Stimulated activated CD4-positive, alpha-beta T cell treated with anti-CD3 and anti-CD28 coated beads, Interleukin-15, amount 100 ng/mL, for 1 hour (primary cell): ENCODE data around the gene POU5F1.
A peak's percentile ranks its signal among the peaks of the same experiment; 100 is the strongest.

Experiments
- DNase-seq, 2 donors: peaks; one replicate each; pipeline ENCODE4 v3.0.0-alpha.2; 2020; ENCODE audit warnings: low read depth in 1 of 2, low spot score in 1 of 2

POU5F1 gene

DNA sequence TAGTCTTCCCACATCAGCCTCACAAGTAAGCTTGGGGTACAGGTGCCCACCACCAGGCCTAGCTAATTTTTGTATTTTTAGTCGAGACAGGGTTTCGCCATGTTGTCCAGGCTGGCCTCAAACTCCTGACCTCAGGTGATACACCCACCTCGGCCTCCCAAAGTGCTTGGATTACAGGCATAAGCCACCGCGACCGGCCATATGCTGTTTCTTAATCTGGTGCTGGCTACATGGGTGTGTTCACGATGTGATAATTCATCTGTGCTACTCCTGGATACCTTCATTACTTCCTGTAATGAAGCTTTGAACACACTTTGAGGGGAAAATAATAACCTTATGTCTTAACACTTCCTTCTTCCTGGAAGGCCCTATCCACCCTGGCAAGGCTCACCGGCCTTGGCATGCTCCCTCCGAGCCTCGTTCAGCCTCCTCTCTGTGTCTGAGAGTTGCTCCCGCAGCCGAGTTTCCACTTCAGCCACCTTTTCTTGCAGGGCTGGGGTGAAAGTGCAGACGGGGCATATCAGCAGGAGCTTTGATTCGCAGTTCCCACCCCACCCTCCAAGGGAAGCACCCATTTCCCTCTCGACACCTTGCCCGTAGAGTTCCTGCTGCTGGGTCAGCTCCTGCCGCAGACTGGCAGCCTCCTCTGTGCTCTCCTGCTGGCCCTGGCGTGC is 26.0 kb downstream of the POU5F1 start:
- DNase-seq, result no peak

- DNase-seq, result no peak
These were observed 27.3 kb downstream of the POU5F1 start for GRCh38 chr6:31143148-31143547.

DNA sequence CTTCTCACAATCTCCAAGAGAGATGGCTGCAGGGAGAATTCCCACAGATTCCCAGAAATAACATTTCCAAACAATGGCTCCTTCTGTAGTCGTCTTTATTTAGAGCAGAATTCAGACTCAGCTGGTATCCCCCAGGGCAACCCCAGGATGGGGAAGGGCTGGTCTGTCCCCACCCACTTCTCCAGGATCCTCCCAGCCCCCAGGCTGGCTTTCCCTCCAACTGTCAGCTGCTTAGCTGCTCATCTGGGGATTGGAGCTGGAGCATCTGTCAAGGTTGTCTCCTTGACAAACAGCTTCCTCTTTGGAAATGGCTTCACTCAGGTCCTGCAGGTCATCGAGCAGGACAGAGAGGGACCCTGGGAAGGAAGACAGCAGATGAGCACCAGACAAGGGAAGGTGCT is 28.1 kb downstream of the POU5F1 start:
- DNase-seq, result no peak

DNA sequence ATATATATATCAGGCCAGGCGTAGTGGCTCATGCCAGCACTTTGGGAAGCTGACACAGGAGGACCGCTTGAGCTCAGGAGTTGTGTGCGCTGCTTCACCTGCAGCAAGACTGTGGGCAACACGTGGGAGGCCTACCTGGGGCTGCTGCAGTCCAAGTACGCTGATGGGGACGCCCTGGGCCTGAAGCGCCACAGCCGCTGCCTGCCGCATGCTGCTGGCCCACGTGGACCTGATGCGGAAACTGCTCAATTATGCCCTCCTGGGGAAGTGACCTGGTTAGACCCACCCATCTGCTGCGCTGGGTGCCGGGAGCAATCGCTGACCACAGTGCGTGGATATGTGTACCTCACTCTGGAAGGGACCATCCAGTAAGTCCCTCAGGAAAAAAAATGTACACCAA is 29.8 kb downstream of the POU5F1 start:
- no peak for DNase-seq

GRCh38 chr6:31139599-31139998 is 30.9 kb downstream of the POU5F1 start:
- DNase-seq, result no peak

DNA sequence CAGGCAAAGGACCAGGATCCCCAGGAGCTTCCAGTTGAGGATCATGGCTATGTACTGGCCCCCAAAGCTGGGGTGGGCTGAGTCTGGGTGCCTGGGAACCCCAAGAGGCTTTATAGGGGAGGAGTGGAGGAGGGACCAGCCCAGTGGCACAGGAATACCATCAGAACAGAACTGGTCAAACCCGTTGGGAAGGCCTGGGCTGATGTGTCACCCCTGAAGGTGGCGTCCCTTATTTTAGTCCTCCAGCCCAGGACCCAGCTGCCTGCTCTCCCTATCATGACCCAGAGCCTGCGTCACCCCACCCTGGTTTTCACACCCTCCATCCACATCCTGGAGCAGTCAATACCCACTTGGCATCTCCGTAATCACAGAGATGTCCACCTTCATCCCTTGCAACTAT is 31.5 kb downstream of the POU5F1 start, which contains the start of gene PSORS1C2:
PSORS1C2 (minus strand) TSS at position 85 of the 400 bp plus-strand sequence; CDS start at position 45, 40 bp downstream.
- no peak for DNase-seq

GRCh38 chr6:31135710-31136109 is 34.8 kb downstream of the POU5F1 start:
- no peak for DNase-seq

- no peak for DNase-seq
These were observed 37.7 kb downstream of the POU5F1 start for GRCh38 chr6:31132806-31133205.

DNA sequence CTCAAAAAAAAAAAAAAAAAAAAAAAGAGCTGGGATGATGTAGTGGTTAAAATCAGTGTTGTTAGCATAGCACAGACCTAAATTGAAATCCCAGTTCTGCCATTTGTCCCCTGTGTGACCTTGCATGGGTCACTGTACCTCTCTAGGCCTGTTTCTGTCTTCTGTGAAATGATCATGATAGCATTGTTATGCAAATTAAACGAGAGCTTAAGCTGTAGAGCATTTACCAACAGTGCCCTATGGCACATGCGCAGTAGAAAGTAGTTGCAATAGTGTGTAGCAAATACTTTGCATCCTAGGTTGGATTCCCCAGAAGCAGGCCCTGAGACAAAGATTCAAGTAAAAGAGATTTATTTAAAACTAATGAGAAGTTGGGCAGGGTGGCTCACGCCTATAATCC is 38.9 kb downstream of the POU5F1 start:
- no peak for DNase-seq

DNA sequence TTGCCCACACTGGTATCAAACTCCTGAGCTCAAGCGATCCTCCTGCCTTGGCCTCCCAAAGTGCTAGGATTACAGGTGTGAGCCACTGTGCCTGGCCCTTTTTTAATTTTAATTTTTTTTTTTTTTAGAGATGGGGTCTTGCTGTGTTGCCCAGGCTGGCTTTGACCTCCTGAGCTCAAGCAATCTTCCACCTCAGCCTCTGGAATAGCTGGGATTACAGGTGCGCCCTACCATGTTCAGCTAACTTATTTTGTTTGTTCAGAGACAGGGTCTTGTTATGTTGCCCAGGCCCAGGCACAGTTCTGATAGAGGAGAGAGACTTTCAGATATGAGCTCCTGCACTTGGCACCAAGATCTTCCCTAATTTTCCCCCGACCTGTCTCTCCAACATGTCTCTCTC is 39.7 kb downstream of the POU5F1 start:
- DNase-seq, result no peak

GRCh38 chr6:31129130-31129529 is 41.4 kb downstream of the POU5F1 start:
- DNase-seq, result no peak

DNA sequence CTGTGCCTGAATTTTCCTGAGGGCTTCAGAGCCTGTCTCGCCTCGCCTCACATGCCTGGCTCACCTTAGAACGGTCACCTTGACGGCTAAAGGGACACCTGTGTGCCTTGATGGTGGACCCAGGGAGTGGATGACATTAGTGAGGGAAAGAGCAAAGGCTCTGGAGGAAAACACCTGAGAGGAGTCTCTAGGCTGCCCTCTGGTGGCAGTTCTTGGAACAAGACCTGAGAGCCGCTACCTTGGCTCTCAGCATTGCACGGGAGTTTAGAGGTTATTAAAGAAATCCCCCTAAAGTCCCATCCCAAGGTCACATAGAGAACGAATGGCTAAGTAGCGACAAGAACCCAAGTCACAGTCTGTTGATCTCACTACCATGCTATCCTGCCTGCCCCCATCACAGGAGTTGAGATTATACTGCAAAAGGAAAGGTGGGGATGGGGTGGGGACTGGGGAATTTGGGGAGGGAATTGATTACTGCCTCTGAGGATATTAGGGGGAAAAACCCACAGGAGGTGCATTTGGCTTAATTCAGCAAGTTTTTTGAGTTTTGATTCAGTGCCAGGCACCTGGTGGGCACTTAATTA is 42.3 kb downstream of the POU5F1 start:
- DNase-seq, result peak; percentile 55 to 57

DNA sequence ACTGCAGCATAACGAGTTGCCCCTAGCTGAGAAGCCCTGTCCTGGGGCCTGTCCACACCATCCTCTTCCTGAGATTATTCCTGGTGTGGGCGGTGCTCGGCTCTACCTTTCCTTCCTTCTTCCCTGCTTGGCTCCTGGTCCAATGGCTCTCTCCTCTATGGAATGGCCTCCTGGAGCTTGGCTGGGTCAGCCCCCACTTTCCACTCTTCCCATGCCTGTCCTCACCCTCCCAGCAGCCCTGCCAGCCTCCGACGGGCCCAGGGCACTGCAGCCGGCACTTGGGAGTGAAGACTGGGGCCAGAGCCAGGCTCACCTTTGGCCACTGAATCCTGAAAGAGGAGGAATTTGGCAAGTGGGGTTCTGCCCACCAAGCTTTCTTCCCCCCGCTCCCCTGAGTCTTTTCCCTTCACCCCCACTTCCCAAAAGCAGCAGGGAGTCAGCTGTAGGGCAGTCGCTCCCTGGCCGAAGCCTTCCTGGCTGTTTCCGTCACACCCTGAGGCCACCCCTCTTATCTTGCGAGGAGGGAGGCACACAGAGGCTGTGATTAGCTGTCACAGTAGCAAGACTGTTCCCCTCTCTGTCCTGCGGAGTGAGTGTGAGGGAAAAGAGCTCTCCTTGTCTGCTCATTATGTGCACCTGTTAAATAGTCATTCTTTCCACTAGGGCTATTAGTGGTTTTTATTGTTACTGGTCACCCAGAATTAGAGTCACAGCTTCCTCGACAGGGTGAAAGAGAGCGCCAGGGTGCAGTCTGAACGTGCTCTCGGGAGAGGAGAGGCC is 43.9 kb downstream of the POU5F1 start:
- DNase-seq, result no peak

DNA sequence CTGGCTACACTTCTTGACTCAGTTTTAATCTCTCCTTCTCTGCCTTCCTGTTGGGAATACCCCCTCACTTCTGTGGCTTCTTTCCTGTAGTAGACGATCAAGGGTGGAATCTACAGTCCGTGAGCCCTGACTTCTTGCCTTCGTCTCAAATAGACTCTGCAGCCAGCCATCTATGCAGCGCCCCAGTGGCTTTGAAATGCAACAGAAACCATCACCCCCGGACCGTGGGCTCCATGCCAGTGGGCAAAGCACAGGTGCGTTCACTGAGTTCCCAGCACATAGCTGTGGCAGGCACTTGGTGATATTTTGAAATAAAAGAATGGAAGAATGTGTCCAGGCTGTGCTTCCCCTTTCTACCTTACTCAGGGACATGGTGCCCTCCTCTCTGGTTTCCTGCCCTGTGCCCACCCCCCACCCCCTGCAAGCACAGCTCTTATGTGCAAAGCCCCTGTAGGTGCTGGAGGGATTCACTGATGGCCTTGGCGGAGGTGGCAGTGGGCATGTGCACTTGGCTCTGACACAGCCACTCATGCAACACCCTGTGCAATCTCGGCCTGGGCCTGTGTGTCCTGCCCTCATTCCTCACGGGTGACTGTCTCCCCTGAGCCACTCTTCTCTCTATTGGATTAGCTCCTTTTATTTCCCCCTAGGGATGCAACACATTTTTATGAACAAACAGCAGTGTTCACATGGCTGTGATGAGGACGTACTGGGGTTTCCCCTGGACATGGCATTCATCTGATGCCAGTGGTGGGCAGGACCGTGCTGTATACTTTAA is 44.7 kb downstream of the POU5F1 start:
- DNase-seq, result no peak

DNA sequence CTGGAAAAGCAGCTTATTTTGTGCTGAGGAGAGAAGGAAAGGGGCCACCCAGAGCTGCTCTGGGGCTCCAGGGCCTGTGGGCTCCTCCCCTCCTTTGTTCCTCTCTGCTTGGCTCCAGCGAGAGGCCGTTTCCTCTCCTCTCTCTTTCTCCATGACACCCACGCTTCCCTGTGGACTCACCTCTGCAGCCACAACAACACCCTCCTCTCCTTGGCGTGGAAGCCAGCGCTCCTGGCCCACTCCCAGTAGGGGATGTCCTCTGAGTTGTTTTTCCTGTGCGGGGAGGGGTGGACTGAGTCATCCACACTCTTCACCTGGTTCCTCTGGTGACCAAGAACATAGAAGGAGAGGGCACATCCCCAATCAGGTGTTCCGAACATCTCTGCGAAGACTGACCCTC is 45.3 kb downstream of the POU5F1 start:
- no peak for DNase-seq

DNA sequence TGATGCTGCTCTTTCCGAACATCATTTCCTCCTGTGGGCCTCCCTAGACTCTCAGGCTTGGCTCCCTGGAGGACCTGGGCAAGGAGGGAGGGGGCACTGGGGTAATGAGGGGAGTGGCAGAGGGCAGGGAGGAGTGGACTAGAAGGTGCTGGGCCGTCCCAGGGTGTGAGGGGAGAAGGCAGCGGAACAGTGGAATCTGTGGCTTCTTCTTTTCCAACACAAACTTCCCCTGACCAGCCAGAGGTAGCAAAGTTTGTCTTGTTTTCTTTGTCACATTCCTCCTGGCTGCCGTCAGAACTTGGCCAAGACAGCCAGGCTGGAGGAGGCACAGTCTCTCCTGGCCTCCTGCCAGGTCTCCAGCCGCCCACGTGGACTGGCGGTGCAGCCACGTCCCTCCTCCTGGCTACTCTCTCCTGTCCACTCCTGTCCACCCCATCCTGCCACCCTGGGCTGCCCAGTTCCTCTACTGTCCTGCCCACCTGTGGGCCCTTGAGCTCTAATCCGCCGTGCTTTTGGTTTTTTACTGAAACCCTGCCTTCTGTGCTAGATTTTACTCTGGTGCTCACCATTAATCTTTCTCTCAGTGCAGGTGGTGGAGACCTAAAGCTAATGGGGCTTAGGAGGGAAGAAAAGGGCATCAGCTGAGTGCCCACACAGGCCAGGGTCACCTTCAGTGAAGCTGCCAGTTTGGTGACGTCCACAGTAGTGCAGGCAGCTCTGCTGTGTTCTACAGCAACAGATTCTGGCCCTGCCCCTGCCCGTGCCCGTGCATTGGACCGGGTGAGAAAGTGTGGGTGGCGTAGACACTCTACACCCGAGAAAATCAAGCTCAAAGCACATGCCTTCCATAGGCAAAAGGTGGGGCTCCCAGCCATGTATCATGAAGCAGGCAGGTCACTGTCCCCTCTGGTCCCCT is 47.4 kb downstream of the POU5F1 start:
- no peak for DNase-seq

DNA sequence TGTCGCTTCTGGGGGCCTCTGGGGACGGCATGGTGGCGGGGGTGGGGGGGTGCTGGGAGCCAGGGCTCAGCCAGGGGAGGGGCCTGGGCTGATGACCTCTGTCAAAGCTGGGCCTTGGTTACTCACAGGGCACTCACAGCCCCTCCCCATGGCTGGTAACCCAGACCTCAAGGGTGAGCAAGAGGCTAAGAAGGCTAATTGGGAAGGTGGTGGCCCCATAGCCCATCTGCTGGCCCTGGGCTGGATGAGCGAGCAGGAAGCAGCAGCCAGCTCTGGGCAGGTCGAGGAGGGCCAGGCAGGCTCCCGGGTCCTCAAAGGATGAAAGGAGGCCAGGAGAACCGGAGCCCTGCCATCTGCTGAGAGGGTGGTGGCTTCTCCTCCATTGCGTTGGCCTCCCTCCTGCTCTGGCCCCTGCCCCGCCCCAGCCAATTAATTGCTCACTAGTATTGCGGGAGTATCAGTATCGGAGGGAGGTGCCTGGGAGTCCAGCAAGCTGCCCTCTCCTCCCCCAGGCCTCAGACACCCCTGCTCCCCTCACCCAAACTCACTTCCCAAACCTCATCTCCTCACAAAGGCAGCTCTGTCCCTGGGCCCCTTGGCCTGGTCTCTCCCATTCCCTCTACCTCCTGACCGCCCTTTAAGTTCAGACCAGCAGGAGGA is 49.2 kb downstream of the POU5F1 start:
- no peak for DNase-seq

- no peak for DNase-seq
These were observed 50.1 kb downstream of the POU5F1 start, which contains the start of gene CDSN for GRCh38 chr6:31120151-31120915. CDSN (minus strand) TSS chr6:31120446; CDS start chr6:31120419, 27 bp downstream.

DNA sequence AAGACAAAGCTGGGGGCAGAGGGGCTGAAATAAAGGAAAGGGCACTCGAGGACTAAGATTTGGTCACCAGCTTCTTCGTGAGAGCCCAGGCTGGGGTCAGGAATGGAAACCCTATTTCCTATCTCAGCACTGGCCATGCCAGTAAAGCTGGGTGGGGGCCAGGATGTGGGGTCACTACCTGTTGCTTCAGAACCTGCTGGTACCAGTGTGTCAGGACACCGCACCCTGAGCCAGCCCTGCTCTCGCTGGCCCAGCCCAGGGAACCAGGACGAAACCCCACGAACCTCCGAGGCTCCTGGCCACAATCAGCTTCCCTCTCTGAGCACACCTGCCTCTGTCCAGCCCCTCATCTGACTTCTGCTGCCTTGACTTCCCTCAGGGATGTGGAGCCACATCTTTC is 52.3 kb downstream of the POU5F1 start:
- no peak for DNase-seq
